Activated CD8-positive, alpha-beta memory T cell treated with anti-CD3 and anti-CD28 coated beads for 36 hours (primary cell): Measurements from ENCODE around the gene DSCAM. TPM values are rescaled to one million over a fixed set of nuclear protein-coding genes. Genes with fewer than 3 reads are reported as not detected.

Experiments
- CTCF ChIA-PET: fragments of 350-600 bp; sonication (Branson Sonifier 250); formaldehyde crosslinking; loops from one replicate; lab custom pipeline; 2021; ENCODE audit warnings: antibody characterized with exemption; lab: Charles Lee
- POLR2A ChIA-PET: fragments of 350-600 bp; sonication (Branson Sonifier 250); formaldehyde crosslinking; loops from one replicate; lab custom pipeline; 2021; ENCODE audit warnings: antibody characterized with exemption; lab: Charles Lee
- total RNA-seq, 2 experiments: library from RNA; stranded (reverse); gene quantifications; one replicate each; pipeline ENCODE4 v1.2.3, GENCODE V29; 2021

DSCAM gene
- total RNA-seq, 2 experiments from 2014 or later, result not detected

DNA sequence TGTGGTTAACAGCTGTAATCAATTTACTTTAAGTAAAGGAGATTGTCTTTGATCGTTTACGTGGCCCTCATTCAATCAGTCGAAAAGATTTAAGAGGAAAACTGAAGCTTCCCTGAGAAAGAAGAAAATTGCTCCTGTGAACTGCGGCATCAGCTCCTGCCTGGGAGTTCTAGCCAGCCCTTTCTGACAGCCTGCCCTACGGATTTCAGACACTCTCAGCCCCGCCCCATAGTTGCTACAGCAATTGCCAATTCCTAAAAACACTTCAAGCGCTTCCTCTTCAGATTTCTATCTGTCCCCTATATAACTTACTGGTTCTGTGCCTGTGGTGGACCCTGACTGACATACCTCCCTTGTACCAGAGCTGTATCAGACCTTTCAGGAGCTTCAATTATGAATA lies 277.6 kb downstream of the DSCAM start:
- CTCF ChIA-PET, result no interaction called here
- POLR2A ChIA-PET, result no interaction called here

DNA sequence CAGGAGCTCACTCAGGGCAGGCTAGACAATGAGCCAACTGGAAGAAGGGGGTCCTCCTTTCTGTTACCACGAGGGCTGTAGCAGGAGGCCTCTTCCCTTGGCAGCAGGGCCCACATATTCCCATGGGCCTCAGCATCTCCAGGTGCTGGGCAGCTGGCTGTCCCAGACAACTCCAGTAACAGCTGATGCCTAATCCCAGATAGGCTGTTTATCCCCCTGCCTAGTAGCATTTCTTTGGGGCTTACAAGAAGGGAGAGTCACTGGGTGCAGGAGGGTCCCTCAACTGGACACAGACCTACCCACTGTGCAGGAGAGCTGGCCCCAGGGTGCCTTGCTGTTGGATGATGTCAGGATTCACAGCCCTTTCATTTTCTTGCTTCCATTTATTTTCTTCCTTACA lies 278.2 kb downstream of the DSCAM start:
- POLR2A ChIA-PET, result no interaction called here
- CTCF ChIA-PET, result no interaction called here

DNA sequence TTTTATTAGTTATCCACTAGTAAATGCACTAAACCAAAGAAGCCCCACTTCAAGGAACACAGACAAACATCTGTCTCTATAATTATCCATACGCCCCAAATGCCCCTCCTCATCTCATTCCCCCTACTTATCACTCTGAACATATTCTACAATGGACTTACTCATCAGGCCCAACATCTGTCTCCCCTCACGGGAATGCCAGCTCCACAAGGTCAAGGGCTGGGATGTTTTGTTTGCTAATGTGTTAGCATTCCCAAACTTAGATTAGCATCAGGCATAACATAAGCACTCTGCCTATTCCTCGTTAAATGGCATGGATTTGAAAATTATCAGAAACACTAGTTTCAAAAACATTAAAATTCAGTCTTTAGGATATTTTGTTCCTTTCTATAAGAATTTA lies 279.5 kb downstream of the DSCAM start:
- POLR2A ChIA-PET, result no interaction called here
- CTCF ChIA-PET, result no interaction called here

DNA sequence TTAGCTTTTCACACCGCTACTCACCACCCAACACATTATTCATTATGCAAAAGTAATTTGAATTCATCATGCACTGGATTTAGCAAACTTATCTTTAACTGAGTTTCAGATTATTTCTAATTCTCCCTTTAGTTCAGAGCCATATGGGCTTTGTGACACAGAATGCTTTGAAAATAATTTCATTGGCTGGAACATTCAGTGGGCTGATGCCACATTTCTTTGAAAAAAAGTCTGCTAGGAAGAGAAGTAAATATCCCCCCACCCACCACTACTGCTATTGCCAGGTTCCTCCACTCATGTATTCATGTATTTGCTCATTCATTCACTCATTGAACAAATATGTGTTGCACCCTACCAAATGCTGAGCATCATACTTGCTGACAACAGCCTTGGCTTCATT lies 280.5 kb downstream of the DSCAM start:
- CTCF ChIA-PET, result no interaction called here

DNA sequence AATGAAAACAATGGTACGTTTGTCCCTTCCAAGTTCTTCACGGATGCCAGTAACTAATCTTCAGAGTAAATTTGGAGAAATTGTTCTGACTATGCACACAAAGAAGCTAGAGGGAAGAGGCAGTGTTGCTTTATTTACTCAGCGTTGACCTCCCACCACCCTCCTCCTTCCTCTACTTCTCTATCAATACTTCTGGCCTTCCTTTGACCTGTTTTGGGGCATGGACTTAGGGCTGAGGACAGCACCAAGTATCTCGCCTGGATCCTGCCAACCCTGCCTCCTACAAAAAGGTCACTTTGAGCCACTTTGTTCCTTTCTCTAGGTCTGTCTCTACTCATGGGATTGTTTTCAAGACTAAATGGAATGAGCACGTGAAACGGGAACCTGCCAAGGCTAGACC lies 282.6 kb downstream of the DSCAM start:
- CTCF ChIA-PET, result no interaction called here
- POLR2A ChIA-PET, result no interaction called here

More for the DNA sequence above, 280.5 kb downstream of the DSCAM start:
- POLR2A ChIA-PET, result no interaction called here

DNA sequence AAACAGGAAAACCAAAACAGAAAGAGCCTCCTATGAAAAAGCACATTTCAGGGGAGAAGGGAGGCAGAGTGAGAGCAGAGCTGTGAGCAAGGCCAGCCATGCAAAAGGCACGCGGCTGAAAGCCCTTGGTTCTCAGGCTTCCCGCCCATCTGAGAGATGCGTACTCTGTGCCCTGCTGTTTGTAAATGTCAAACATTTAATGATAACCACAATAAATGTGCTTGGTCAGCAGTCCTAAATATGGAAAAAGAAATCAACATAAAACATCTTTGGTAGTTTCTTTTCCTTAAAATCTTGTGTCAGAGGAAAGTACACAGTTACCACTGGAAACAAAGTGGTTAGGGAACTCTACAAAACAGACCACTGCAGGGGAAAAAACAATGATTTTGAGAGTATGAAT lies 283.1 kb downstream of the DSCAM start:
- CTCF ChIA-PET, result no interaction called here
- POLR2A ChIA-PET, result no interaction called here

DNA sequence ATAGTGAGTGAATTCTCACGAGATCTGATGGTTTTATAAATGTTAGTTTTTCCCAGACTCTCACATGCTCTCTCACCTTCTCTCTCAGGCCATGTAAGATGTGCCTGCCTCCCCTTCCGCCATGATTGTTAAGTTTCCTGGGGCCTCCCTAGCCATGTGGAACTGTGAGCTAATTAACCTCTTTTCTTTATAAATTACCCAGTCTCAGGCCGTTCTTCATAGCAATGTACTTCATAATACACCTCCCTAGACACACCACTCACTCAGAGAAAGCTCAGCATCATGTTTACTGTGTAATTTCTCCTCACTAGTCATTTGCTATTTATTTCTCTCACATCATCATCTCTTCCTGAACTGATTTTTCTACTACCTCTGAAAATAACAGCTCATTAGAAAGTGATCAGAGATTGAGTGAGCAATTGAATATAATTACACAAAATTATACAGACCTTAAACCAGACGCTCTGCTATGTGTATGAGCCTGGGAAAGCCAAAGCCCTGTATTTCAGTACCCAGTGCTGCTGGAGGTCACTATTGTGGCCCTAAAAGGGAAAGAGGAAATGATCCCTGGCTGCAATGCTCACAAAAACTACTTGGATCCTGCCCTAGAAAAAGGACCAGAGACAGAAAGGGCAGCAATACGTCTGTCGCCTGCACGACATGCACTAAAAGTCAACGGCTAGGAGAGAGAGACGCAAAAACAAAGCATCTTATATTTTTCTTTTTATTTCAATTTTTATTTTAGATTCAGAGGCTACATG lies 284.5 kb downstream of the DSCAM start:
- CTCF ChIA-PET, result no interaction called here

DNA sequence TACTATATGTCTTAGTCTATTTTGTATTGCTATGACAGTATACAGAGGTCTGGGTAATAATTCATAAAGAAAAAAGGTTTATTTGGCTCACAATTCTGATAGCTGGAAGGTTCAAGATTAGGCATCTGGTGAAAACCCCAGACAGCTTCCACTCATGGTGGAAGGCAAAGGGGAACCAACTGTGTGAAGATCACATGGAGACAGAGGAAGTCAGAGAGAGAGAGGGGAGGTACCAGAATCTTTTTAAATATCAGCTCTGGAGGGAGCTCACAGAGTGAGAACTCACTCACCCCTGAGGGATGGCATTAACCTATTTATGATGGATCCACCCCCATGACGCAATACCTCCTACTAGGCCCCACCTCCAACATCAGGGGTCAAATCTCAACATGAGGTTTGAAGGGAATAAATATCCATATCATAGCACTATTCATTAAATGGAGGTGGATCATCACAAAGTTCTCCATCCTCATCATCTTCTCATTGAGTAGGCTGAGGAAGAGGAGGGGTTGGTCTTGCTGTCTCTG lies 290.5 kb downstream of the DSCAM start:
- ChIA-PET POLR2A (no interaction called here), CTCF (no interaction called here)

More for the DNA sequence above, 284.5 kb downstream of the DSCAM start:
- POLR2A ChIA-PET, result no interaction called here

DNA sequence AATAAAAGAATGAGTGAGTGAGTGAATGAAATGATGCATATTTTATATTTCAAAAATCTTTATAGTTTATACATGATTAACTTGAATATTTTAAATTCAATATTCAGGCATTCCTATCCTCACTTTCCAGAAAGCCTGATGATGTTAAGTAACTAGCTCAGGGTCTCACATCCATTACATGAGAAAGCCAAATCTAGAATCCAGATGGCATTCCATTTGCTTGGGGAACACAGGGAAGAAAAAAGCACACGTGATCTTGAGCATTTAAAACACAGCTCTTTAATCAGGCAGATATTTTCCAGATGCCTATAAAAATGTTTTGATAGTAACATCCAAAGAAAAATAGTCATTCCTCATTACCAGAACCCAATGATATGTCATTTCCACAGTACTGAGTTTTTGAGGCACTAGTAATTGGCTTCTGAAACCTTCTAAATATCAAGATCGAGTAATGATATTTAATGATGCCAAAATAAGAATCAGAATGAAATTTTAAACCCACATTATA lies 291.9 kb downstream of the DSCAM start:
- ChIA-PET POLR2A (no interaction called here), CTCF (no interaction called here)

DNA sequence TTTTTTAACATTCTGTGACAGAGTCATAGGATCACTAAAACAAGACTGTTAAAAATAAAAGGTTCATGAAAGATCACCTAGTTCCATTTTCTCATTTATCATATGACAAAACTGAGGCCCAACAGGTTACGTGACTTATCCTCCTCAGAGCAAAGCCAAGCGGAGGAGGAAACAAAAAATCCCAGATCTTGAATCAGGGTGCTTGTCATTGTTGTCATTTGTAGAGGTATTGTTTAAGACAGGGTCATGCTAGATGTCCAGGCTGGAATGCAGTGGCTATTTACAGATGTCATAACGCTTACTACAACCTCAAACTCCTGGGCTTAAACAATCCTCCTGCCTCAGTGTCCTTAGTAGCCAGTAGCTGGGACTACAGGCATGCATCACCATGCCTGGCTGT lies 293.2 kb downstream of the DSCAM start:
- CTCF ChIA-PET, result no interaction called here
- POLR2A ChIA-PET, result no interaction called here

DNA sequence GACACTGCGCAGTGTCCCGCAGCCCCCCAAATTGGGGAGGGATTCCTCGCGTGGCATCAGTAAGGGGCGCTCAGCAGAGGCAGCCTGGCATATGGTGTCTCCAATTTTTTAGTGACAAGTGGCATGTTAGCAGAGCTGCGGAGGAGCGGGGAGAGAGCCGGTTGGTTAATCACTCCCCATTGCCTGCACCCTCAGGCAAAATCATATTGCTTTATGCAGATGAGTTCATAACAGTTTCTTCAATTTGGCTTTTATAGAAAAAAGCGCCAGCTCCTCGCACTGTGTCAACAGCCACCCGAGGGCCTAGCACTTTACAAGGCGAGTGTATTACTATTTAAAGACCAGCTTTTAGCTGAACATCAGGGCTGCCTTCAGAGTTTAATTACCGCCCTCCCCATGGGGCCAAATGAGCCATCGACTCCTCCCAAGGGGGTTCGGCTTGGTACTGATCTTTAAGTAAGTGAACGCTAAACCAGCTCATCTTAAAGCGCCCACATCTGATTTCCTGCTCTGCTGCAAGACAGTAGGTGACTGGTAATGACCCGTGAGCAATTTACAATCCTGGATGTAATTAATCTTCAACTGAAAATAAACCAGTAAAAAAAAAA lies 298.9 kb downstream of the DSCAM start:
- POLR2A ChIA-PET, result no interaction called here
- CTCF ChIA-PET, result no interaction called here

DNA sequence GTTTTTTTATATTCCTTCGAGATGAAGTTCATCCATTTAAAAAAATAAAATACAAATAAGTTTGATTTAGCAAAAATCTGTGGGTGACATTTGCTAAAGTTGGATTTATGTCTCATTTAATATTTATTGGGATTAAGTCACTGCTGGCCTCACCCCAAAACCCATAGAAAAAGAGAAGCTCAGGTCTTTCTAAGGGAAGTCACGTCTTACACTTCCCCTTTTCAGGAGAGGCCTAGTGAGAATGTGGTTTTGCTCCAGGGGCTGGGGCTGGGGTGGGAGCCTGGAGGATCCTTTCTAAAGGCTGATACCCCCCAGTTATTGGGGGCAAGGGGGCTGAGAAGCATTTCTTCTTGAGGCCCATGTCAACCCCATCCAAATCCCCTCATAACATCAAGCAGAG lies 300.3 kb downstream of the DSCAM start:
- POLR2A ChIA-PET, result no interaction called here
- CTCF ChIA-PET, result interaction anchor here (0.6 kb wide), 1 partner anchor 51 kb away, joined by 4 read pairs; no protein-coding TSS in a partner anchor

DNA sequence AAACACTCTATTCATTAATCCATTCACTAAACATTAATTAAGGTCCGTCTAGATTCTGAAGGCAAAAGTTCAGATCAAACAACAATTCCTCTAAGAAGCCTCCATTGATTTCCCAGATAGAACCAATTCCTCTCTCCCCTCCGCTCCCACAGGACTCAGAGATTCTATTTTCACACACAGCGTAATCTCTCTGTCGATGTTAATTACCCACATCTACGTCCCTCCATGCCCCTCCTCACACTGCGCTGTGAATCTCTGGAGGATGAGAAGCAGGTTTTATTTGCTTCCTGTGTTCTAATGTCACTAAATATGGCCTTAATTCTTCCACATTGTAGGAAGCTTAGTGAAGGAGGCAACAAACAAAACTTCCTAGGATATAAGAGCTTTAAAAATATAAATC lies 306.7 kb downstream of the DSCAM start:
- CTCF ChIA-PET, result no interaction called here

DNA sequence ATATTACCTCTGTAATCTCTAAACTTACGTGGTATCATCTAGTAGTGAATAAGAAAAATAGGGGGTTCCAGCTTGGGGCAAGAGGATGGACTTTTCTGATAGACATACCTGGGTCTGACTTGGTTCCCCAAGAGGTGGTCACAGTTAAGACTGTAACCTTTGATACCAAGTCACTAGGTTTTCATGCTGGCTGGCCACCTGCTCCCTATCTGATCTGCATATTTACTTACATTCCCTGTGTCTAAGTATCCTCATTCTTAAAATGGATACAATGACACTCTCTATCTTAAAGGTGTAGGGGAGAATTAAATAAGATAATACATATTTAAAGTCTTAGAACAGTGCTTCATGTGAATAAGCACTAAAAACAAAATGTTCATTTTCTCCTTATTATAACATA lies 312.1 kb downstream of the DSCAM start:
- ChIA-PET POLR2A (no interaction called here), CTCF (no interaction called here)

More for the DNA sequence above, 306.7 kb downstream of the DSCAM start:
- POLR2A ChIA-PET, result no interaction called here

DNA sequence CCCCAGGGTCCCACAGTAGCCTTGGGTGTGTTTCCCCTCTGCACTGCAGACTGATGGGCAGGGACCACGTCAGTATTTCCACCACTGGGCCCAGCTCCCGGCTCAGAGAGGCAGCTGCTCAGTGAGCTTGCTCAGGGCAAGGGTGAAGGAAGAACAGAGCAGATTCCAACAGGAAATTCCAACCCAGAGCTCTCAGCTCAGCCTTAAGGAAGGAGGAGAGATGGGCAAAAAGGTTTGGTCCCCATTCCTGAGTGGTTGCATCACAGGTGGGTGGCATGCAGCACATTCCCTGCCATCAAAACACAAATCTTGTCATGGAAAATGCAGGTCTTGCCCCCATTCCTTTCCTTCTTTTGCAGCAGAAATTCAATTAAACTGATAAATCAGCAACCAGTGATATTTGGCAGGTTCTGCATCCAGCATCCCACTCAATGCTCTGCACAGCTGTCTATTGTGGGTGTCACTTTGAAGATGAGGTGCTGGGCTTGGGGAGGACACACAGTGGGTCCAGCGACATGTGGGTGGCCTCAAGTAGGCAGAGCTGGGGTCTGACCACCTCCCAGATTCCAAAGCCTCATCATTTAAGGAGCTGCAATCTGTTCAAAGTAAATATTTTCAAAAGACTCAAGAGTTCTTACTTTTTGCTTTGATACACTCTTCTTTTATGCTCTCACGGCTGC lies 315.4 kb downstream of the DSCAM start:
- CTCF ChIA-PET, result no interaction called here
- POLR2A ChIA-PET, result no interaction called here

DNA sequence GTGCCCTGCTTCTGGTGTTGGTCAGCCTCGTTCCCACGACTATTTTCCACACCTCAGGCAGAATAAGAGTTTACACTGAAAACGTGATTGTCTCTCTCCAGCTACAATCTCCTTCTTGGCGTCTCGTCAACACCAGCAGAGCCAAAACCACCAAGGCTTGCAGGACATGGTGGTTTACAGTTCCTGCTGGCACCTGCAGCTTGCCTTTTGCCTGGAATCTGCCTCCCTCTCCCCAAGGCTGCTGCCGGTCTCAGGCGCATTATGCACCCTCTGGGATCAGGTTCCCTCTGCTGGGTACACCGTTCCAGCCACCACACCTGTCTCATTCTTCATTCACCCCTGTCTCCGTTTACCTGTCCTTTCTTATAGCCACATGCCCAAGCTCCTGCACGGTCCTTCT lies 315.9 kb downstream of the DSCAM start:
- CTCF ChIA-PET, result no interaction called here
- POLR2A ChIA-PET, result no interaction called here

DNA sequence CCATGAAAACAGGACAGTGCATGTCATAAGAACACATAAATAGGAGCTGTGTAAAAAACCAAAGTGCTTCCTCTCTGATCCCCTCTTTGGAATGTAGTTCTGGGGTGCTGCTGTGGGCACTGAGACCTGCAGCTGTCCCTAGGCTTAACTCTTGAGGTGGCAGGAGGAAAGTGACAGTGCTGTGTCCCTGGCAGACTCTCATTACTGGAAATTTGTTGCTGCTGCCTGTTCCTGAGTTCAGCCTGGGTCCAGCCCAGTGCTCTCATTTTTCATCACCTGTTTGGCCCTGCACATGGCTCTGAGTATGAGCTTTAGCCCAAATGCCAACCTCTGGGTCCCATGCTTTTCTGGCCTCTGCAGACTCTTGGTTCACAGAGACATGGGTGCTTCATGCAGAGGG lies 329.3 kb downstream of the DSCAM start:
- CTCF ChIA-PET, result no interaction called here
- POLR2A ChIA-PET, result no interaction called here

DNA sequence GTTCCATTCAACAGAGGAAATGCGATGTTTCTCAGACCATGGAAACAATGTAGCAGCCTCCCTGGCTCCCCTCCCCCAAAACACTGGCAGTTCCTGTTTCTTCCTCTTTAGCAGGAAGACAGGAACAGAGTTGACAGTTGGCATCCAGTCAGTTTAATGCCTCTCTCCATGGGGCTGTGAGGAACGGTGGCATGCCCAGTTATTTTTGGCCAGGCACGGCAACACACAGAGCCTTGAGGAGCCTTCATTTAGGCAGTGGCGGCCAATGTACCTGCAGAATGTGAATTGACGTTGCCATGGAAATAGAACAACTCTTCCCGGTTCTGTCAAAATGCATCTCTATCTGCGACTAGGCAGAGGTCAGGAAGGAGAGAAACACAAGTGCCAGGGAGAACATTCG lies 330.6 kb downstream of the DSCAM start:
- POLR2A ChIA-PET, result no interaction called here
- CTCF ChIA-PET, result no interaction called here

DNA sequence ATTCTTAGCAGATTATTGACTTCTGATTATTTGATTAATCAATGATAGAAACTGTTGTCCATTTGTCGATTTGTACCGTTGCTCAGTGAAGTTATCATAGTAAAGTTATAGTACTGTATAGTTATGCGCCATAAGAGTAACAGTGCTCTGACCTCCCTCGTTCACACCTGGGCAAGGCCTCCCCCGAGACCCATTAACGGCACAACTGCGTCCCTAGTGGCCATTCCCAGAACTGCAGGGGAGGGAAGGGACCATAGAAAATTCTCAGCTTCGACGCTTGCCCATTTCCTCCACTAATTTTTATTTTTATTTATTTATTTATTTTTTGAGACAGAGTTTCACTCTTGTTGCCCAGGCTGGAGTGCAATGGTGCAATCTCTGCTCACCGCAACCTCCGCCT lies 334.4 kb downstream of the DSCAM start:
- CTCF ChIA-PET, result no interaction called here
- POLR2A ChIA-PET, result no interaction called here

DNA sequence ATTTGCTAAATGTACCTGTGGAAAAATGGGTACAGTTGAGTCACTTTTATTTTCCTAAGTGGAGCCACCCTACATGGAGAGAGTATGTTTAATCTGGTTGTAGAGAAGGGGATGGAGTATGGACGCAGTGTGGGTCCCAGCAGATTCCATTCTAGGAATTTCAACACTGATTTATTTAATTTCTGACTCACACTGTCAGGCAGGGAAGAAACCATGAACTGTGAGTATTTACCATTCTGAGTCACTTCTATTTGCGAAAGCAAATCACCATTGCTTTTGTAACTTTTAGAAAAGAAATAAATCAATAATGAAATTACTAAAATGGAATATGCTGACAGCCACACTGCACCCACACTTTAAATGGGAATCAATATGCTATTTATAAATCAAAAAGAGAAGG lies 339.0 kb downstream of the DSCAM start:
- CTCF ChIA-PET, result no interaction called here

More for the DNA sequence above, 339.0 kb downstream of the DSCAM start:
- POLR2A ChIA-PET, result no interaction called here
